Neural crest cell (in vitro differentiated cells): ENCODE data around the gene FAF2. TPM values are rescaled to one million over a fixed set of nuclear protein-coding genes. Genes with fewer than 3 reads are reported as not detected.
"Not testable (repeated sequence)": the region's sequence is repeated elsewhere in the genome, so short reads cannot be mapped to it uniquely, and the experiment has no call there.

Source experiments
- DNase-seq: peaks from one replicate; pipeline ENCODE4 v3.0.0; 2021; ENCODE audit warnings: low read depth, mixed read lengths, low spot score
- H3K27ac Mint-ChIP-seq: one replicate; pipeline ENCODE4 v1.8.0; 2021; ENCODE audit warnings: mild to moderate bottlenecking, mixed read lengths; ENCODE audit not compliant: unreplicated experiment
- H3K27me3 Mint-ChIP-seq: 2 replicates; pipeline ENCODE4 v1.8.0; 2021; ENCODE audit warnings: low read depth, mild to moderate bottlenecking, mixed read lengths
- H3K36me3 Mint-ChIP-seq: 2 replicates; pipeline ENCODE4 v1.8.0; 2021; ENCODE audit warnings: low read depth, mild to moderate bottlenecking, mixed read lengths
- H3K4me1 Mint-ChIP-seq: 2 replicates; pipeline ENCODE4 v1.8.0; 2021; ENCODE audit warnings: mixed read lengths
- H3K4me3 Mint-ChIP-seq: one replicate; pipeline ENCODE4 v1.8.0; 2021; ENCODE audit warnings: mild to moderate bottlenecking, mixed read lengths
- H3K9me3 Mint-ChIP-seq: 2 replicates; pipeline ENCODE4 v1.8.0; 2021; ENCODE audit warnings: mixed read lengths
- CTCF ChIP-seq: fragments of 200-600 bp; sonication (generic); conservative IDR thresholded peaks from 2 replicates; pipeline ENCODE4 v1.5.0; 2021; ENCODE audit warnings: antibody characterized with exemption, mild to moderate bottlenecking
- total RNA-seq: library from RNA; stranded (reverse); gene quantifications from 2 replicates; pipeline ENCODE4 v1.2.1, GENCODE V29; 2021

The FAF2 gene
- total RNA-seq, 1 donor from 2014 or later, result 50.3 TPM

GRCh38 chr5:176486189-176486757, 38.1 kb downstream of the FAF2 start:
- H3K4me1 Mint-ChIP-seq, result no peaks in the 10 kb centered on the region
- H3K36me3 Mint-ChIP-seq, result peaks cover 9% of the 10 kb centered on the region
- no peak overlapping the region for H3K4me3 Mint-ChIP-seq
- no peak for TF ChIP-seq CTCF
- H3K27ac Mint-ChIP-seq, result no peak overlapping the region
- no peak for DNase-seq
- no peaks in the 10 kb centered on the region for H3K9me3 Mint-ChIP-seq
- no peaks in the 10 kb centered on the region for H3K27me3 Mint-ChIP-seq

- not testable (repeated sequence) for H3K9me3 Mint-ChIP-seq, H3K36me3 Mint-ChIP-seq, H3K27me3 Mint-ChIP-seq, H3K4me1 Mint-ChIP-seq, DNase-seq, H3K27ac Mint-ChIP-seq, H3K4me3 Mint-ChIP-seq
Measured at GRCh38 chr5:176487160-176487559, 39.0 kb downstream of the FAF2 start.

GRCh38 chr5:176489077-176489476, 40.9 kb downstream of the FAF2 start:
- H3K9me3 Mint-ChIP-seq, result no peaks in the 10 kb centered on the region
- H3K27ac Mint-ChIP-seq, result no peak overlapping the region
- peaks cover 14% of the 10 kb centered on the region for H3K36me3 Mint-ChIP-seq
- H3K4me1 Mint-ChIP-seq, result no peaks in the 10 kb centered on the region
- H3K4me3 Mint-ChIP-seq, result no peak overlapping the region
- H3K27me3 Mint-ChIP-seq, result no peaks in the 10 kb centered on the region
- no peak for TF ChIP-seq CTCF
- DNase-seq, result no peak

- no peak for TF ChIP-seq CTCF
- no peaks in the 10 kb centered on the region for H3K27me3 Mint-ChIP-seq
- no peak for DNase-seq
- H3K4me1 Mint-ChIP-seq, result no peaks in the 10 kb centered on the region
- peaks cover 16% of the 10 kb centered on the region for H3K36me3 Mint-ChIP-seq
- no peak overlapping the region for H3K4me3 Mint-ChIP-seq
- H3K9me3 Mint-ChIP-seq, result no peaks in the 10 kb centered on the region
- no peak overlapping the region for H3K27ac Mint-ChIP-seq
Measured at GRCh38 chr5:176490301-176490700, 42.1 kb downstream of the FAF2 start.

GRCh38 chr5:176491101-176491502, 42.9 kb downstream of the FAF2 start:
- no peaks in the 10 kb centered on the region for H3K9me3 Mint-ChIP-seq
- no peak for TF ChIP-seq CTCF
- H3K36me3 Mint-ChIP-seq, result peaks cover 16% of the 10 kb centered on the region
- no peaks in the 10 kb centered on the region for H3K4me1 Mint-ChIP-seq
- no peak overlapping the region for H3K4me3 Mint-ChIP-seq
- DNase-seq, result no peak
- H3K27me3 Mint-ChIP-seq, result no peaks in the 10 kb centered on the region
- no peak overlapping the region for H3K27ac Mint-ChIP-seq

GRCh38 chr5:176491901-176492300, 43.7 kb downstream of the FAF2 start:
- no peak overlapping the region for H3K27ac Mint-ChIP-seq
- no peaks in the 10 kb centered on the region for H3K4me1 Mint-ChIP-seq
- no peaks in the 10 kb centered on the region for H3K27me3 Mint-ChIP-seq
- H3K4me3 Mint-ChIP-seq, result no peak overlapping the region
- no peak for TF ChIP-seq CTCF
- no peaks in the 10 kb centered on the region for H3K9me3 Mint-ChIP-seq
- DNase-seq, result no peak
- peaks cover 19% of the 10 kb centered on the region for H3K36me3 Mint-ChIP-seq
